ENCODE results near the gene ASF1A. TPM values are rescaled to one million over a fixed set of nuclear protein-coding genes. Genes with fewer than 3 reads are reported as not detected.

Gene ASF1A
- polyA plus RNA-seq, 1 of the 3 experiments (the other 2 are of a cell fraction): 5.4 TPM

- no peak for TF ChIP-seq FOSL2 (IDR thresholded peaks at IDR 0.05; ENCODE audit: borderline replicate concordance, low read depth)
- TF ChIP-seq RCOR1 (IDR thresholded peaks at IDR 0.05; ENCODE audit: low read length): no peak
- no peak overlapping the region for H3K27ac ChIP-seq (ENCODE audit: low read depth in 2 of 2, low read length in 1 of 2)
- no peak overlapping the region for H3K4me2 ChIP-seq
- POLR2A ChIA-PET: no interaction called here
- DNase-seq: no peak
- no peaks in the 10 kb centered on the region for H4K20me1 ChIP-seq (ENCODE audit: insufficient read depth)
- CTCF ChIA-PET: interaction anchor here (1.4 kb wide), 1 partner anchor 198 kb away, joined by 3 read pairs; no protein-coding TSS in a partner anchor
- H3K4me1 ChIP-seq (ENCODE audit: control insufficient read depth in 1 of 2, insufficient read depth in 2 of 2, low read depth in 1 of 2, low read length in 1 of 2): peaks cover 0 to 5% of the 10 kb centered on the region in 2 experiments; a peak in 1 of 4 replicates
- no peaks in the 10 kb centered on the region for H3K9me3 ChIP-seq
- WGBS (ENCODE audit: low lambda C conversion rate): 90% methylated on average over 2 of the region's 2 CpGs
- H3K4me3 ChIP-seq (ENCODE audit: low read depth in 2 of 2, low read length in 1 of 2): no peak overlapping the region
- no peak overlapping the region for H2AFZ ChIP-seq (ENCODE audit: low read depth)
- H3K36me3 ChIP-seq (replicated peaks in 1 of 2; ENCODE audit: control insufficient read depth in 1 of 2, insufficient read depth in 2 of 2, low read length in 1 of 2): peaks cover 65 to 68% of the 10 kb centered on the region in 2 experiments
- H3K9me2 ChIP-seq: no peaks in the 10 kb centered on the region
- no peak overlapping the region for H3K9ac ChIP-seq
- no peaks in the 10 kb centered on the region for H3K27me3 ChIP-seq (ENCODE audit: insufficient read depth)
- no peaks in the 10 kb centered on the region for H3F3A ChIP-seq (replicated peaks; ENCODE audit: insufficient read depth)
- H3K79me2 ChIP-seq (ENCODE audit: insufficient read depth): no peaks in the 10 kb centered on the region
Measured at GRCh38 chr6:118913161-118913560, 19.2 kb downstream of the ASF1A start.

- Histone ChIP-seq H2AFZ (ENCODE audit: low read depth) (no peak overlapping the region), H3K9me3 (no peaks in the 10 kb centered on the region), H3K27ac (ENCODE audit: low read depth in 2 of 2, low read length in 1 of 2) (no peak overlapping the region), H3K4me2 (no peak overlapping the region), H3K4me1 (ENCODE audit: control insufficient read depth in 1 of 2, insufficient read depth in 2 of 2, low read depth in 1 of 2, low read length in 1 of 2) (peaks cover 0 to 5% of the 10 kb centered on the region in 2 experiments; a peak in 1 of 4 replicates), H3K27me3 (ENCODE audit: insufficient read depth) (no peaks in the 10 kb centered on the region), H3F3A (replicated peaks; ENCODE audit: insufficient read depth) (no peaks in the 10 kb centered on the region), H3K36me3 (replicated peaks in 1 of 2; ENCODE audit: control insufficient read depth in 1 of 2, insufficient read depth in 2 of 2, low read length in 1 of 2) (peaks cover 51 to 61% of the 10 kb centered on the region in 2 experiments), H3K9me2 (no peaks in the 10 kb centered on the region), H3K9ac (no peak overlapping the region), H3K4me3 (ENCODE audit: low read depth in 2 of 2, low read length in 1 of 2) (no peak overlapping the region), H4K20me1 (ENCODE audit: insufficient read depth) (no peaks in the 10 kb centered on the region), H3K79me2 (ENCODE audit: insufficient read depth) (no peaks in the 10 kb centered on the region)
- ChIA-PET POLR2A (no interaction called here), CTCF (no interaction called here)
- DNase-seq: no peak
- TF ChIP-seq REST (IDR thresholded peaks at IDR 0.05; ENCODE audit: low read depth, low read length): no peak
- no peak for TF ChIP-seq CTCF (IDR thresholded peaks at IDR 0.05)
- no peak for TF ChIP-seq YY1 (IDR thresholded peaks at IDR 0.05; ENCODE audit: low read depth)
- no peak for TF ChIP-seq RFX5 (IDR thresholded peaks at IDR 0.05; ENCODE audit: low read length)
- no peak for TF ChIP-seq RCOR1 (IDR thresholded peaks at IDR 0.05; ENCODE audit: low read length)
Measured at GRCh38 chr6:118914598-118914997, 20.6 kb downstream of the ASF1A start.
